ENCODE results near the gene SLK. TPM values are rescaled to one million over a fixed set of nuclear protein-coding genes. Genes with fewer than 3 reads are reported as not detected.

Gene SLK
- 10 to 100 TPM; 28.9 to 47.4 (median 39.0) TPM for total RNA-seq
- polyA plus RNA-seq = 1 to 10 TPM; 5.6 to 9.1 (median 5.8) TPM
- long read RNA-seq, donor 1 = 0 reads
- long read RNA-seq, donor 2, partial matches to known transcripts = 9 of 9 reads
- long read RNA-seq, donor 2, other reads (novel, unspliced or antisense) = 0 of 9 reads

DNA sequence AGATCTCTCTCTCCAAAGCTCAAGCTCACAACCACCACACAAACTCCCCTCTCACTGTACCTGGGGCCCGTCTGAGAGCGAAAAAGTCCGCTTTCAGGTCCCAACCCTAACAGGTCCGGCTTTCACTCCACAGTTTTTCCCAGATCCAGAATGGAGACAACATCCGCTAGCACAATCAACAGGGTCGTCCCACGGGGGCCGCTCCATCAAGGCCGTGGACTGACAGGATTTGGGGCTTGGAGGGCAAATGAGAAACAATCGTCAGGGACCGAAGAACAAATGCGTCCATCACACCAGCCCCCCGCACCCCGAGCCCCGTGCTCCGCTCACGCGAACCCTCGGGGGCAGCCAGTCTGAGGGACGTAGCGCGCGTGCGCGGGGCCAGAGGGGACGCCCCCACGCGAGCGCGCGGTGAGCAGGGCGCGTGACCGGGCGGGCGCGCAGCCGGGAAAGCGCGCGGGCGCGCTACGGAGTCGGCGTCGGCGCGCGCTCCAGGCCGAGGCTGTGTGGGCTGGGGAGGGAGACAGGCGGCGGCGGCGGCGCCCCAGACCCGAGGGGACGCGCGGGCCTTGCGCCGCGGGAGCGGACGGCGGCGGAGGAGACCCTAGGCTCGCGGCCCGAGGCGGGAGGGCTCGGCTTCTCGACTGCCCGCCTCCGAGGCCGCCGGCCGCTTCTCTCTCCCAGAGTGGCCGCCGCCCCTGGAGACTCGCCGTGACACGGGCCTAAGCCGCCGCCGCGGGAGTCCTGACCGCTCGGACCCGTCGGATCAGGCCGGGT lies at the start of gene SLK:
SLK (plus strand) TSS at position 470 of the 777 bp plus-strand sequence. CDS start 606 bp downstream, outside the sequence.
- Histone ChIP-seq H3K27me3 (replicated peaks in 1 of 7) (no peaks in the 10 kb centered on the region), H3K27ac (peak within 1 kb of the TSS; percentile 90 to 99 (median 98)), H3K4me3 (peak within 1 kb of the TSS; percentile 71 to 94 (median 78)), H3K36me3 (no peaks in the 10 kb centered on the region), H3K9me3 (no peaks in the 10 kb centered on the region), H3K4me1 (peaks cover 23 to 55% (median 44%) of the 10 kb centered on the region in 6 donors)
- intact Hi-C loops (cut with DNase I; ENCODE audit: low total_unique reads) = loop anchor here (10.0 kb wide), 1 partner anchor 158 kb away; the partner anchor contains the start of gene SFR1
- TF ChIP-seq, protein P1, sequence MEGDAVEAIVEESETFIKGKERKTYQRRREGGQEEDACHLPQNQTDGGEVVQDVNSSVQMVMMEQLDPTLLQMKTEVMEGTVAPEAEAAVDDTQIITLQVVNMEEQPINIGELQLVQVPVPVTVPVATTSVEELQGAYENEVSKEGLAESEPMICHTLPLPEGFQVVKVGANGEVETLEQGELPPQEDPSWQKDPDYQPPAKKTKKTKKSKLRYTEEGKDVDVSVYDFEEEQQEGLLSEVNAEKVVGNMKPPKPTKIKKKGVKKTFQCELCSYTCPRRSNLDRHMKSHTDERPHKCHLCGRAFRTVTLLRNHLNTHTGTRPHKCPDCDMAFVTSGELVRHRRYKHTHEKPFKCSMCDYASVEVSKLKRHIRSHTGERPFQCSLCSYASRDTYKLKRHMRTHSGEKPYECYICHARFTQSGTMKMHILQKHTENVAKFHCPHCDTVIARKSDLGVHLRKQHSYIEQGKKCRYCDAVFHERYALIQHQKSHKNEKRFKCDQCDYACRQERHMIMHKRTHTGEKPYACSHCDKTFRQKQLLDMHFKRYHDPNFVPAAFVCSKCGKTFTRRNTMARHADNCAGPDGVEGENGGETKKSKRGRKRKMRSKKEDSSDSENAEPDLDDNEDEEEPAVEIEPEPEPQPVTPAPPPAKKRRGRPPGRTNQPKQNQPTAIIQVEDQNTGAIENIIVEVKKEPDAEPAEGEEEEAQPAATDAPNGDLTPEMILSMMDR (IDR thresholded peaks at IDR 0.05 in 8 of 11, conservative IDR thresholded peaks at IDR 0.05 in 3 of 11) = no peak
- TF ChIP-seq POLR2A (IDR thresholded peaks at IDR 0.05) = peak in 2 of 3 donors; percentile 85 to 86
- peak; percentile 87 to 93 (median 89) for TF ChIP-seq POLR2AphosphoS5 (IDR thresholded peaks at IDR 0.05)
- WGBS, 5 donors = 0 to 1% (median 0%) methylated on average over 5 to 92 of the region's 92 CpGs
- peak; percentile 96 for DNase-seq

DNA sequence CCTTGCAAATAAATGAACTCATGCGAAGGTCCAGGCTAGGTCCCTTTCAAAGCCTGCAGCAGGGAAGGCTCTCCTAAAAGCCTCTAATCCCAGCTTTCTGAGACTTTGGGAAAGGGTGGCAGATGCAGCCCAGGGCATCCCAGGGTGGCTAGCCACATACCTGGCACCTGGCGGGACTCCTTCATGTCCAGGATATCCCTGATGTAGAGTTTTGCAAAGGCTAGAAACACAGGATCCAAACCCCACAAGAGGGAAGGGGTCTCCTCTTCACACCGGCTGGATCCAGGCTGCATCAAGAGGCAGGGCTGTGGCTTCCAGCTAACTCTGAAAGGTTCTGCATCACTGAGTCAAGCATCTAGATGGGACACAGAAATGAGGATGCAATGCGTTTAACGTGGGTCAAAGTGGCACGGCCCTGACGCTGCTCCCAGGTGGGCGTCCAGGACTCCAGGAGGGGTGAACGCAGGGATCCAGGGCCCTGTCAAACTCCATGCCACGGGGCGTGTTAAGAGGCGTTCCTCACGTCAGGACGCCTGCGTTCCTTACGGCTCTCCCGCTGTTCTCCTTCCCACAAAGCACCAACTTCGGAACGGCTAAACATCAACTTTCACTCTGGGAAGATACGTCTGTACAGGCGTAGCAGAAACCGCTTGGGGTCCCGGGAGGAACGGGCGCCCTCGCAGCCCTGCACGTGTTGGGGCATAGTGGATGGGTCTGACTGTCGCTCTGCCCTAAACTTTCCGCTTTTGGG lies 49.5 kb upstream of the SLK start:
- Histone ChIP-seq H3K4me1 (peaks cover 24 to 60% (median 46%) of the 10 kb centered on the region in 6 donors), H3K9me3 (peaks cover 0 to 13% (median 10%) of the 10 kb centered on the region in 8 donors), H3K36me3 (peaks cover 0 to 7% (median 0%) of the 10 kb centered on the region in 6 donors), H3K27ac (peak overlapping the region; percentile 94 to 98 (median 95)), H3K27me3 (replicated peaks in 1 of 7) (no peaks in the 10 kb centered on the region), H3K4me3 (peak overlapping the region; percentile 53 to 92 (median 70))
- TF ChIP-seq, protein P1 (IDR thresholded peaks at IDR 0.05 in 8 of 11, conservative IDR thresholded peaks at IDR 0.05 in 3 of 11) = no peak
- TF ChIP-seq POLR2A (IDR thresholded peaks at IDR 0.05) (no peak), POLR2AphosphoS5 (IDR thresholded peaks at IDR 0.05) (no peak)
- intact Hi-C loops (cut with DNase I; ENCODE audit: low total_unique reads) = loop anchor here (10.0 kb wide), 2 partner anchors 57 to 207 kb away; partner anchors contain the start of gene SFR1
- 1 to 3% (median 2%) methylated on average over 16 to 29 of the region's 29 CpGs for WGBS, 5 donors
- no peak for DNase-seq

DNA sequence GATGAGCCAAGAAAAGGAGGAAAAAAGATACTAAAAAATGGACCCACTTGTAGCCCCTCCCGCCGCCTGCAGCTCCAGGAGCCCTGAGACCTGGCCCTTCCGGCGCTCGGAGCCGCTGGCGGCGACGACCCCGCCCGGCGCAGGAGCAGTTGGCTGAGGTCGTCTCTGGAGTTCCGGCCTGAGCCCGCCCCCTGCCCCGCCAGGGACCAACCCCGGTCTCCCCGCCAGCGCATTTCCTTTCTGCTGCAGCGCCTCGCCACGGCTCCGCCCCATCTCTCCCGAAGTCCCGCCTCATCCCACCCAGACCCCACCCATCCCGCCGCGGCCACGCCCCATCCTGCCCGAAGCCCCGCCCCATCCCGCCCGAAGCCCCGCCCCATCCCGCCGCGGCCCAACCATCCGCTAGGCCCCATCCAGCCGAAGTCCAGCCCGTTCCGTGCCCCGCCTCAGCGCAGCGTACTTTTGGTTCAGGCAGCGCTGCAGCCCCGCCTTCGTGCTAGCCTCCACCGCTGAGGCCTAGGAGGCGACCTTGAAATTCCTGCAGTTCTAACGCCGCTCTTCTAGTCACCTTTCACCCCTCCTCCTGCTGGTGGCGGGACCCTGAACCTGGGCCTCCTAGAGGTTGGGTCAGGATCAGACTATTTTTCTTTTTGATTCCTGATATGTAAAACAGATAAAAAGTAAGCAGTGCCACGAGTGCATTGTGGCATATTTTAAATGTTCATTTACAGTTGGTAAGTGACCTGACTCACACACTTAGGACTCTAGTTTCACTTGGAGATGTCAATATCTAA lies 48.7 kb upstream of the SLK start, which contains the start of gene STN1:
STN1 (minus strand) TSS at position 132 of the 794 bp plus-strand sequence. CDS start 590 bp downstream, outside the sequence.
- peak; percentile 100 for DNase-seq
- TF ChIP-seq POLR2A (IDR thresholded peaks at IDR 0.05) = peak; percentile 84 to 97 (median 84)
- peak; percentile 96 to 99 (median 98) for TF ChIP-seq POLR2AphosphoS5 (IDR thresholded peaks at IDR 0.05)
- TF ChIP-seq, protein P1 (IDR thresholded peaks at IDR 0.05 in 8 of 11, conservative IDR thresholded peaks at IDR 0.05 in 3 of 11) = peak in 4 of 11 experiments; percentile 10 to 51 (median 28)
- H3K4me1 ChIP-seq = peaks cover 24 to 52% (median 43%) of the 10 kb centered on the region in 6 donors
- intact Hi-C loops (cut with DNase I; ENCODE audit: low total_unique reads) = loop anchor here (10.0 kb wide), 2 partner anchors 57 to 207 kb away; partner anchors contain the start of gene SFR1
- peak within 1 kb of the TSS; percentile 94 to 98 (median 95) for H3K27ac ChIP-seq
- H3K36me3 ChIP-seq = no peaks in the 10 kb centered on the region
- WGBS, 5 donors = 0 to 1% (median 0%) methylated on average over 15 to 53 of the region's 53 CpGs
- peaks cover 0 to 13% (median 10%) of the 10 kb centered on the region in 8 donors for H3K9me3 ChIP-seq
- H3K27me3 ChIP-seq (replicated peaks in 1 of 7) = no peaks in the 10 kb centered on the region
- H3K4me3 ChIP-seq = peak within 1 kb of the TSS; percentile 53 to 92 (median 70)
